GM21717 (cell line): ENCODE results near the gene INPP4B.

Experiments used
- ATAC-seq: cut with Tn5 transposase; IDR thresholded peaks from one replicate; pipeline ENCODE4 v1.9.1; 2021; ENCODE audit warnings: mild to moderate bottlenecking, moderate library complexity; ENCODE audit not compliant: unreplicated experiment

Gene INPP4B

DNA sequence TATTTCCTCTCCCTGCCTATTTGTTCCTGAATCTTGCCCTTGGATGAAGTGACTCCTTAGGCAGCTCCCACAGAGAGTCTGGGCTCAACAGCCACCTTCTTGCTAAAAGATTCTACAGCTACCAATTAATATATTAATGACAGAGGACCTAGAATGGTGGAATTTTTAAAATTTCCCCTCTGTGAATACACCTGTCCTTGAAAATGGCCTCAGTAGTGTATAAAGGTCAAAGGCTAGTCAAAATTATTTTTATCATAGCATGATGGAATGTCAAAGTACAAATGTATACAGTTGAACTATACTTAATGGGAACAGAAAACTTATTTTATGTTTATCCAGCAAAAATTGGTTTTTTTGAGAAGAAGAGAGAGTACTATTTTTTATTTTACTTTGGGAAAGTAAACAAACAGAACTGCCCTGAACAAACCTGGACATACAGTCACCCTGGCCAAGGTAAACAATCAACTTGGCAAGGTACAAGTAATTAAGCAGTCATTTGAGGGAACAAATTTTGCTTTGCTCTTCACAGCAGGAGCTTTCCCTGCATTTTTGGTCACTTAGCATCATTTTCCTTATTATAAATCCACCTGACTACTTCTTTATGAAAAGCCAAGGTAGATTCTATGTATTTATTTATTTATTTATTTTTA is 250.8 kb downstream of the INPP4B start:
- ATAC-seq = no peak

DNA sequence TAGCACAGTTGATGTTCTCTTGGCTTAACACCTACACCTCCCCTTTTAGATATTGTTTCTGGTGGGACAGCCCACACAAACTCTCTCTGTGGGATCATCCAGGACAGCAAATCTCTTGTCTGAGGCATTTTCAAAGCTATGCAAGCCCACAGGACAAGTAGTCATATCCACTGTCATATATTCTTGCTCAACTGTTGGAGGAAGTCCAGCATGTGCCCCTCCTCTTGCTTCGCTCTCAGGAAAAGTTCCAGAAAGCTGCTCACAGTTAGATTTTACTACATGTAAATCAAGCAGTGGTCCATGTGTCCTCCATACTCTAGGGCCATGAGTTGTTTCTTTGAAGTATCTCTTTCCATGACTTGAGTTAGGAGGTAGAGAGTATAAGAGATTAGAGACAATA is 260.7 kb downstream of the INPP4B start:
- ATAC-seq = no peak

DNA sequence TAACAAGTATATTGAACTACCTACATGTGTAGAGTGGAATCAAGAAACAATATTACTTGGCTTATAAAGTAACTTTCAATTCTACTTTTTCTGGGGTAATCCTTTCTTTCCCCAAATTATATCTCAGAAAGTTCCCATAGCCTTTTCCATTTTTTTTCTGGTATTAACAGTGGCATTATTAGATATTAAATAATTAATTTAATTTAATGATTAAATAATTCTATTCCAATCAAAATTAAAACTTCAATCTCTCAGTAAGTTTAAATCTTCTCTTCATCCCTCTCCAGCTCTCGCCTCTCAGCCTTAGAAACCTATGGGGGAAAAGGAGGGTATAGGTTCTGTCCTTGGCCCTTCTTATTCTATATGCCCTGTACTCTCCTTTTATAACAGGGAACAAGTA is 262.4 kb downstream of the INPP4B start:
- no peak for ATAC-seq

DNA sequence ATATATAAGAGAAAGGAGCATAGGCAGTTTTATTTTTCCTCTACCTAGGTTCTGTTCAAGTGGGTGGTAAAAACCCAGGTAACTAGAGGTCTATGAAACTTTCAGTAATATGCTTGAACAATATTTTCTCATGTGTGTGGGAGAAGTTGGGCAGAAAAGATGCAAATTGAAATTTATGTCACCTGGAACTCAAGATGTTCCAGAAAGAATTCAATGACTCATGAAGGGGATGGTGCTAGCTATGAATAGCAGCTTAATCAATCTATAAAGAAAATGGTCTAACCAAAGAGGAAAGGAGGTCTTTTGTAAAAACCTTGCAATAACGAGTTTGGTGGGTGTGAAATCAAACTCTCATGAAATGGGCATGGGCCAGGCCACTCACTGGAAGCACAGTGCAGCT is 263.8 kb downstream of the INPP4B start:
- ATAC-seq = no peak

DNA sequence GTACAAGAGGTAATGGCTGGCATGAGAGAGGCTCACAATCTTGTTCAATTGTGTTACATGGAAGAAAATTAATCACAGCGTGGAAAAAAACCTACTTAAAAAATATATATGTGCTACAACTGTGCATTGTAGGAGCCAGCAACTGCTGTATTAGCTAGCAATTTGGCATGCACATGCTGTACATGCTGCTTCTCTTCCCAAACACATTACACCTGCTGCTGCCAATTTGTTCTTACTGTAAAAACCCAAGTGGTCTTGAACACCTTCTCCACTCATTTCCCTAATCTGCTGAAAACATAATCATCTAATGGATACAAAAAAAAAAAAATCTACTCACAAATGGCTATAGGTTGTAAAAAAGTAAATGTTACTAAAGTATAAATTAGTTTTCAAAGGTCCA is 264.2 kb downstream of the INPP4B start:
- ATAC-seq = no peak

DNA sequence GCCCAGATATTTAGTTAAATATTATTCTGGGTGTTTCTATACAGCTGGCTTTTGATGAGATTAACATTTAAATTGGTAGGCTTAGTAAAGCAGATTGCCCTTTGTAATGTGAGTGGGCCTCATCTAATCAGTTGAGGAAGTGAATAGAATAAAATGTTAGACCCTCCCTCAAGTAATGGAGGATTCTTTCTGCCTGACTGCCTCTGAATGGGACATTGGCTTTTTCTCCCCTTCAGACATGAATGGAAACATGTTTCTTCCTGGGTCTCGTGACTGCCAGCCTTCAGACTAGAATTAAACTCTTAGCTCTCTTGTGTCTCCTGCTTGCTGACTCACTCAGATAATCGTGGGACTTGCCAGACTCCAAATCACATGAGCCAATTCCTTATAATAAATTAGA is 266.7 kb downstream of the INPP4B start:
- ATAC-seq = no peak

DNA sequence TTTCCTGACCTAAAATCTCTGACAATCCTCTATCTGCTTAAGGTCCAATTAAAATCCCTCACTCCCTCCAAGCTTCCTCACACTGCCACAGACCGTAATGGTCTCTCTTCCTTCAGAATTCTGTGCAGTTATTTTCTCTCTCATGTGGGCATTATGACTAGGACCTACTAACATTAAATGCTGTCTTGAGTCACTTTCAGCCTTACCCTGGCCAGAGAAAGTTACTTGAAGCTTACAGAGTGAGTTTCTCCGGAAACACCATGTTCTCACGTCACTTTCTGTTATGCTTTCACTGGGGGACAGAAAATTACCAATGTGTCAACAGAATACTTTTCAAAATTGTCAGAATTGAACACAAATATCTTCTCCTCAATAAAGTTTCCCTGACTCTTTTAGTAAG is 271.8 kb downstream of the INPP4B start:
- ATAC-seq = no peak

DNA sequence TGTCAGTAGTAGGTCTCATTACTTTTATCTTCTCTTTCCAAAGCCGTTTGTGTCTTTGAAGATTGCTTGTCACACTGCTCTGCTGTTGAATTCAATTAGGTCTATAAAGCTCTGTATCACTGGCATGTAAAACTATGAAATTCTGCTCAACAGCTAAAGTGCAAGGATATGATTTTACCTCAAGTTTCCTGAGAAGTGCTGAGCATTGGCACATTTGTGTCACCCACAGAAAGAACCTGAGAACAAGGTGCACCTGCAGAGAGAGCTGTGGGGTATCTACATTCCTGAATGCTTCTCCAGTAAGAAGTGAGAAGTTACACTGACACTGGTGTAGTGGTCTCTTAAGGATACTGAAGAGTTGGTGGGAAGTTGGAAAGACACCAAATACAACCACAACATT is 274.0 kb downstream of the INPP4B start:
- no peak for ATAC-seq

DNA sequence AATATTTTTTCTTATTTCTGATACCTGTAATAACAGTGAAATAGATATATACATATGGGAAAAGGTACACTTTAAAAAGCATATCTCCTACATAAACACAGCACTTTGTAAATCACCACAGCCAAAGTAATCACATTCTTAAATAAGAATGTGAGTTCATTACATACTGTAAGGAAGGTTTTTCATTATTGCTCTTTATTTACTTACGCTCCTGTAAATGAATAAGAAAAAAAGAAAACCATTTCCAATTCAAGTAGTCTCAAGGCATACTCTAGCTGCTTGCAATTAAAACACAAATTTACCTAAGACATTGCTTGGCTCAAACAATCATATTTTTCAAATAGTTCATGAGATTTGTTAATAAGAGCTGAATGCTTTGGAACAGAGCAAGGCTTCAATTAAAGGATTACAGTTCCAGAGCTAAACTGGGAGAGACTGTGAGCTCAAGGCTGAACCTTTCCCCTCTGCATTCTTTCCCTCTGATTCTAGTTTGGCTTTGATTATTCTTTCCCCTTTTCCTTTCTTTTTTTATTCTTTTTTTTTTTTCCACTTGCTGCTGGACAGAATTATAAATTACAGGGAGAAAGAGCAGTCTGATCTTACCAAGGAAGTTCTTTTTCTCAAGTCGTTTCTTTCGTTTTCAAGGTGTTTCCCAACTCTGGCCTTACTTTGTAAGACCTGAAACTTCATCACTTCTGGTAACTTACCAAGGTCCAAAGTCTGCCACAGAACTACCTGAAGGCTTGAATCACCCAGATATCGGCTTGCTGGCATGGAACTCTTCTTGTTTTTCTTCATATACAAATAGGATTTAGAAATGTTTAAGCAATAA is 278.3 kb downstream of the INPP4B start:
- ATAC-seq = no peak

DNA sequence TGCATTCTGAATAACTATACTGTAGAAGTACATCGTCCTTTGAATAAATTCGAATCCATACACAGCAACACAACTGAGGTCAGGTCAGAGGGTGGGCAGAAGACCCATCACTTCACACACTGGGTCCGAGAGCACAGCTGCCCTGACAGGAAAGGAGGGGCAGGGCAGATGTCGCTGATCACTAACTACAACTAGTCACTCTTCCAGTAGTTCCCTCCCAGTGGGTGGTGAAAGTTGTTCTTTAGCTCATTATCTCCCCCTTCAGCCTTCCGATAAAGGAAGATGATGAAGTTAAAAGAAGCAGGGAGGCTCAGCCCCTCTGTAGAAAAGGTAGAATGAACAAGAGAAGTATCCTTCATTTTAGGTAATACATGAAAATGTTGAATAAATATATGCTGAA is 278.9 kb downstream of the INPP4B start:
- ATAC-seq = no peak

DNA sequence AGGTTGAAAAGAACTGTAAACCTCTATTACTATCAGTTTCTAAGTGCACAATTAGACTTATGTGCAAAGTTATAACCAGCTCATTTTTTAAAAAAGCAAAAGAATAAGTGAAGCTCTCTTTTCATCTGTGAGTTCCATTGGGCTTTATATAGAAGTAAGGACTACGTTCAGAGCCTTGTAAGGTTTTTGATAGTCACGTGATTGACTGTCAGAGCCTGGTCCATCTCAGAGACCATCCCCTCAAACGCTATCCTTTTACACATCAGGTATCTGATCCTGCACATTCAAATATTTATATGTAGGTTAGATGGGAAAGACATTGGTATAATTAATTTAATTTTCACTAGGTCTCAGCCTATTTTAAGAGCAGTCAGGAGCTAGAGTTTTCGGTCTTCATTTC is 279.3 kb downstream of the INPP4B start:
- no peak for ATAC-seq

DNA sequence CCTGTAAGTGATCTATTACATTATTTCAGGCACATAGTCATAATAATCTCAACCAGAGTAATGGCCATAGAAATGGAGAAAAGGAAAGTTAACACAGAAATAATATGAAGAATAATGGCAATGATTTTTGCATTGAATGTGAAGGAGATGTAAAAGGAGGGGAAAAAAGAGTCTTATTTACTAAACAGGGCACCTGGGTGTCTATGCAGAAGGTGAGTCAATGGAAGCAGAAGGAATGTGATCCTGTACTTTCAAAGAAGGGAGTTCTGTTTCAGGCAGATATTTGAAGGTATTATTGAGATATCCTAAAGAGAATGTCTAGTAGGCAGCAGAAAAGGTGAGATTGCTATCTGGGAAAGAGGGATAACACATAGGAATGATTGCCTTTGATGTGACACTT is 279.9 kb downstream of the INPP4B start:
- ATAC-seq = no peak

DNA sequence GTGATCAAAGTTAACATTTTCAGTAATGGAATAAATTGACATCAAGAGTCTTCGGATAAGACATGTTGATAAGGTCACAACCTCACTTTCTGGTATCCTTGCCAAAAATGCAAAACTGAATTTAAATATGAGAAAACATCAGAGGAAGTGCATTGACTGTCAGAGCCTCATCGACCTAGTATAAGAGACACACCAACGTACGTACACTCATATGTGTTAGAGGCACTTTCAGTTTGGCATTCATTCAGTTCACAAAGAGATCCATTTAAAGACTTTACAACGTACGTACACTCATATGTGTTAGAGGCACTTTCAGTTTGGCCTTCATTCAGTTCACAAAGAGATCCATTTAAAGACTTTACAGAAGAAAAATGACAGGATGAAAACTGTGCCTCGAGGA is 280.3 kb downstream of the INPP4B start:
- ATAC-seq = peak; percentile 47

DNA sequence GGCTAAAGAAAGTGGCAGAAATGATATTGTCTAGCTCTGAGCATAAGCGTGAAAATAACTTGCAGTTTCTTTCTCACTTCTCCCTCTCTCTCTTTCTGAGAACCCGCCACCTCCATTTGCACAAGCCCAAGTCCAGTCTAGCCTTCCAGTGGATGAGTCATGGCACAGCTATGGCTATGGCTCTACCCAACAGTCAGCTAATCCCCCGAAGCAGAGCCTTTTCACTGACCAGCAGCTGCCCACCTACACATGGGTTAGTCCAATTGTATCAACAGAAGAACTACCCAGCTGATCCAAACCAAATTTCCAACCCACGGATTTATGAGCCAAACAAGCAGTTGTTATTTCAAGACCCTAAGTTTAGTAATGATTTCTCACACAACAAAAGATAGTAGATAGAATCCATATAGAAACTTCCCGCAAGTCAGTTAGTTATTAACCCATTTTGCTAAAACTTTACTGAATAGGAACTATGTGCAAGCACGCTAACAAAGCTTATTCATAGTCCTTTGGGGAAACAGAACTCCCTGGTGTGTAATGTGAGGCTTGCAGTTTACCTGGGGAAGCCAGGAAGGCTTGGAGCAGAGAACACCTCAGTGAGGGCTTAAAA is 282.3 kb downstream of the INPP4B start:
- no peak for ATAC-seq

DNA sequence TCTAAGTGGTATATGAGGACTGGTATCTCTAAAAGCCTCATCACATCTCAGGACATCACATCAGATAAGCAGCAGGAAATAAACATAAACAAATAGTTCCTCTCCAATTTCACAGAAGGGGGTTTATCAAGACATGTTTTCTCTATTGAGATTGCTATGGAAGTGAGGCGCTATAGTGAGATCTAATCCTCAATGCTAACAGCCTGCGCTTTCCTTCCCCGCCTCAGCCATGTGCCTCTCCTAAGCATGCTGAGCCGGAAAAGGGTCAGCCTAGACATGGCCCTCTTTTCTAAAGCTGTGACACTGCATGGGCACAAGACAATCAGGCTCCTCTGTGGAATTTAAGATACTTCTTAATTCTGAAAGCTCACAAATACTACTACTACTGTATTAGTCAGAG is 286.1 kb downstream of the INPP4B start:
- no peak for ATAC-seq

DNA sequence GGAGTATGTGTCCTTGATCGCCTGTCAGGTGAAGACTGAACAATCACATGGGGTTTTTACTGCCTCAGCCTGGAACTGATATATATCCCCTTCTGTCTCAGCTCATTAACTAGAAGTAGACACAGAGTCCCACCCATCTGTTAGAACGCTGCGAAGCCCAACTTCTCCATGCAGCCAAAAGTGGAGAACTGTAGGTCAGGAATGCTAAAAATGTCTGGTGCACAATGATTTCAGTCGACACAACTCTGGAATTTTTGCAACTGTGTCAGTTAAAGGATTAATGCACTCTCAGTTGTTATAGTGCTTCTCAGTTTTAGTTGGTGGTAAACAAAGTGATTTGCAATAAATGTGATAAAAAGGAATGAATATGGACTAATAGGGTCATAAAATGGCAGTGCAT is 287.2 kb downstream of the INPP4B start:
- no peak for ATAC-seq

DNA sequence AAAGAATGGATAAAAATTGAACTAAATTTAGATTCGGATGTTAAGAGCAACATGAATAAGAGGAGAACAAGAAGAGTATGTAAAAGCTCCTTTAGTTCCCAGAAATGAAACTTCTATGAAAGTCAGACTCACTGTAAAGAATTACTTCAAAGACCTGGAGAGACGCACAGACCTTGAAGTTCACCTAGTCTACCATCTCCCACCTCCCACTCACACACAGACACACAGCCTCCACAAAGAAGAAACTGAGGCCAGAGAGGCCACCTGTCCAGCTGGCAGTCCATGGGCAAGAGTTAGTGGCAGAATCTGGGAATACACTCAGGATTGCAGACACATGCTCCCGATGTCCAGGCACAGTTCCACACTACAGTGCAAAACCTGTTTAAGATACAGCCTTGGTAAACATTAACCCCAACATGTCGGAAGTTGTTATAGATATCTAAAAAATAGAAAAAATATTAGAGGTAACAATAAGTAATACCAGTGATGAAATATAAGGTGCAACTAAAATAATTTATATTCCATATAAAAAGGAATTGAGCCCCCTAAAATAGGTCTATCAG is 288.8 kb downstream of the INPP4B start:
- no peak for ATAC-seq

DNA sequence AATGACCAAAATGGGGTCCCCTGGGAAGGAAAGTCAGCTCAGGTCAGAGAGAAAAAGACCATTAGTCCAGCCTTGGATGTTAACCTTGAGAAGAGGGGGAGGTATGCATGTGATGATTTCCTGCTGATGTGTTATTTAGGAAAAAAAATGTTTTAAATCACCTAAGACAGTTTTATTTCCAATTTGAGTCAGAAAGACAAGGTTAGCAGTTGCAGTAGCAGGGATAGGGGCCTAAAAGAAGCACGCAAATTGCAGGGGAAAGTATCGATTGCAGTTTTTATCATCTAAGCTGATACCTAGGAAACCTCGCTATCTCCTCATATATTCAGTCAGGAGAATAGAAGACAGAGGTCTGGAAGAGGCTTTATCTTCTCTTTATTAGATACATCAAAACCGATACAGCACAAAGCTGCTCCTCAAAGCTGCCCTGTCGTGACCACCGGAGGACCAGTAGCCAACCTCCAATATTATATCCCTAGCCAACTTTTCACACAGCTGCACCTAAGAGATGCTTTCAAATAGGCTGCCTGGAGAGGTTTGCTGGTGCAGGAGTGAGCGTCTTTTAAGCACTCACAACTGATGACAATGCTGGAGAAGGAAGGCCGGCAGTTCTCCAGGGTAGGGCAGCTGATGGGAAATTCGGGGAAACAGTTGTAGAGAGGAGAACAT is 289.4 kb downstream of the INPP4B start:
- no peak for ATAC-seq

DNA sequence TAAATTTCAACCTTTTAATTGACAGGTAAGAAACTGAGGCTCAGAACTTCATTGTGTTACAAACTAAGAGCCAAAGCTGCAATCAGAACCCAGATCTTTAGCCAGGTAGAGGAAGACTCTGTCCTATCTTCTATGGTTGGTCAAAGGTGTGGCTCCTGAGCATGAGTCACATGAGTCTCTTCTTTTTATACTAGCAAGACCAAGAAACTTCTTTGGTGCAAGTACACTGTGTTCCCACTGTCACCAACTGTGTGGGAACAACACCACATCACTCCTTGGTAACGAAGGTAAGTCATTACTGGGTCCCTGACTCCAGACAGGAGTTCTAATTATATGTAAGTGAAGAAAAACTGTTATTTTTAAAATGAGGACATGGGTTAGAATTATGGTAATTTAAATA is 290.1 kb downstream of the INPP4B start:
- no peak for ATAC-seq

DNA sequence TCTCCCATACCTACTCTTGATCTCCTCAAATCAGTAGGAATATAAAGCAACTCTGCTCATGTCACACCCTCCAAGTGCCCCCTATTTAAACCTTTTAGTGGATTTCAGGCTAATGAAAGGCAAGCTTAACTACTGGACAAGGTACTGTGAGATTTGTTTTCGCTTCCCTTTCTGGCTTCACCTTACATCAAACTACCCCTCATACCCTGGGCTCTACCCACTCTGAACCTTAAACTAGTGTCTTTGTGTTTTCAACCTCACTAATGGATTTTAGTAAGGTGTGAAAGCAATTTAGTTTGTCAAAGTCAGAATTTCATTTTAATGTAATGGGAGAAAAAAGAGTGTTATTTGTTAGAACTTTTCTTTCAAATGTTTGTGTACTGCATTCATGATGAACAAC is 291.7 kb downstream of the INPP4B start:
- no peak for ATAC-seq

DNA sequence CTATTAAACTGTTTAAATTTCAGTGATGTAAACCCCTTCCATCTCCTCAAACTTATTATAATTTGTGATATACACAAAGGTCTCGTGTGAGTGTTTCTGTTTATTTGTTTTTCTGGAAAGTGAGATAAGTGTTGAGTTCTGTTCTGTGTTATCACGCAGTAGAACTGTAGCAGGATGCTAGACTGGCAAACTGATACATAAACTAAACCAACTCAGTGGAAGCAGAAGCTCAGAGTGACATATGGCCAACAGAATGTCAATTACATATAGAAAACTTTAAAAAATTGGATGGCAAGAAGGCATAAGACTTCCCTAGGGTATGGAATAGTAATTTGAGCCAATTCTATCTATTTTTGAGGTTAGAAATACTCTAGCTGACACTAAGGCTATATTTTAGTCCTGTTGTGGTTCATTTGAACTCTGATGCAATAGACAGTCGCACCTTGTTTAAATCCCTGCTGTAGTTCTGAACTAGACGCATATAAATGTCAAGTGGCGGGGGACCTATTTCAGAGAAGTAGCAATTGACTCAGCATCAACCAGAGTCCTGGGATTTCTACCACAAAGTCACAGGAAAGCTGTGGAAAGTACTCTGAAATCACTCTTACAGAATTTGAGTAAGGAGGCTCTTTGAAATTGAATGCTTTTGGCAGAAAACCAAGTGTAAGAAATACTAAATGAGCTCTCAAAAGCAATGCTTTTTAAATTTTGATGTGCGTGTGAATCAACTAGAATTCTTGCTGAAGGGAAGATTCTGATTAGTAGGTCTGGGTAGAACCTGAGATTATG is 294.4 kb downstream of the INPP4B start:
- no peak for ATAC-seq
